GM20431 (cell line): ENCODE data around the gene LRRC52.

Experiments used
- in situ Hi-C: fragments of 300-500 bp; cut with MseI, MboI; formaldehyde crosslinking; loops from one replicate; pipeline ENCODE4 v1.15.0; 2020; ENCODE audit warnings: low sequenced_read_pairs; ENCODE audit not compliant: unreplicated experiment

Gene LRRC52

DNA sequence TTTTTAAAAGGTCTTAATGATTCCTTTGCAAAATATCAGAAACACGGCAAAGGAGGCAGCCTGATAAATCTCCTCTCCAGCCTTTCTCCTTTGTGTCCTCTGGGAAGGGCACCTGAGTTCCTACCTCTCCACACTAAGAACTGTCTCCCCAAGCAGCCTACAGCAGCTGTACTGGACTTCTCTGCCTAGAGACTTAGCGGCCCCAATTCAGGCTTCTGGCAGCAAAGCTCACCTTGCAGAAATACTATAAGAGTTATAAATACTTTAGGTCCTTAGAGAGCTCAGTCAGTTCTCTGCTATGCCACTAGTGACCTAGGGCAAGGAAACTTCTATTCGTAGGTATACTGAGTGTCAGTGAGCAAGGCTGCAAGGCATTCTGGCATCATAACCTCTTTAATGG, 33.9 kb downstream of the LRRC52 start:
- in situ Hi-C loops, result no loop called here

GRCh38 chr1:165580931-165581871, 37.4 kb downstream of the LRRC52 start:
- in situ Hi-C loops, result no loop called here

DNA sequence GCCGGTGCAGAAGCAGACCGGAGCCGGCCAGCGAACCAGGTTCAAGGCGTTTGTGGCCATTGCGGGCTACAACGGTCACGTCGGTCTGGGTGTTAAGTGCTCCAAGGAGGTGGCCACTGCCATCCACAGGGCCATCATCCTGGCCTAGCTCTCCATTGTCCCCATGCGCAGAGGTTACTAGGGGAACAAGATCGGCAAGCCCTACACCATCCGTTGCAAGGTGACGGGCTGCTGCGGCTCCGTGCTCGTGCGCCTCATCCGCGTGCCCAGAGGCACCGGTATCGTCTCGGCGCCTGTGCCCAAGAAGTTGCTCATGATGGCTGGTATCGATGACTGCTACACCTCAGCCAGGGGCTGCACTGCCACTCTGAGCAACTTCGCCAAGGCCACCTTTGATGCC, 38.1 kb downstream of the LRRC52 start:
- in situ Hi-C loops, result no loop called here

DNA sequence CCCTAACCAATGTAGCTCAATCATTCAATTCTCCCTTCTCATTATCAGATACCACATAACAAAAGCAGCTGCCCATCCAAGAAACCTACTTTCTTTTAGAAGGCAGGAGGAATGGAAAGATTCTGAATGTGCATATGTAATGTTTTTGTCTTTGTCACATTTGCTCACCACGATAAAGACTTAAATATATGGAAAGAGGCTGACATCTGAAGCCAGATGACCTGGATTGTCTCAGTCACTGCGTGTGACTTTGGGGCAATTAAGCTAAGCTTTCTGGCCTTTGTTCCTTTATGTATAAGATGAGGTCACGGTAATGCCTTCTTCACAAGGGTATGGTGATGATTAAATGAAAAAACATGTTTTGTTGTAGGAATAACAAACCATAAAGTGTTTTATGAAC, 42.6 kb downstream of the LRRC52 start:
- in situ Hi-C loops, result no loop called here

GRCh38 chr1:165591391-165591790, 47.6 kb downstream of the LRRC52 start:
- in situ Hi-C loops, result loop anchor here (5.0 kb wide), 1 partner anchor 199 kb away; no protein-coding TSS in a partner anchor

GRCh38 chr1:165592945-165593823, 49.4 kb downstream of the LRRC52 start:
- in situ Hi-C loops, result loop anchor here (5.0 kb wide), 1 partner anchor 201 kb away; no protein-coding TSS in a partner anchor

- in situ Hi-C loops, result no loop called here
These were observed 51.6 kb downstream of the LRRC52 start for GRCh38 chr1:165595246-165595938.

DNA sequence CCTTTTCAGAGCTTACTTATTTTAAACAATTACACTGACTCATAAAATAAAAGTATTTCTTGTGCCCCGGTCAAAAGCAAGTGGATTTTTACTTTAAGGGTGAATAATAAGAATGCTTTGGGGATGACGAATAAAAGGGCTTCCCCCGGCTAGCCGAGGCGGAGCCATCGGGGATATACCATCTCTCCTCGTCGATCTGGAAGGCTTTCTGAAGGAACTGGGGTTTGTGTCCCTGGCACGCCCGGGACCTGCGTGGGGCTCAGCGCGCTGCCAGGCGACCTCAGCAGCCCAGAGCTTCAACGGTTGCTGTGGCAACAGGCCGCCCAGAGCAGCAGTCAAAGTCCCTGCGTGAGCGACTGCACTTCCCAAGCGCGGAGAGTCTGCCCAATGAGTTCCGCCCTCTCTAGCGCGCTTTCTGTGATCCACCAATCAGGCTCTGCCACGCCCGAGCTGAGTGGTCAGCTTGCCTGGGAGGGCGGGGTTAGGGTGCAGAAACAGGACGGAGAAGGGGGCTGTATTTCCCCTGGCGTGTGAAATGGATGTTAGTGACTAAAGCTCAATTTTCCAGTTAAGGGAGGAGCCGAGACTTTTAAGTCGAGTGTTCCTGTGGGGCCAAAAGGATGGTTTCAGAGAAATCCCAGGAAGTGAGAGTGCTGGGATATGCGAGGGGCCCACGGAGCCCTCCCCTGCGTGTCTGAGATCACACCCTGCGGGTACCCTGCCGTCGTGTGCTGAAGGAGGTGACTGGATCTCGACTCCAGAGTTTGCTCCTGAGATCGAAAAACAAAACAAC, 54.3 kb downstream of the LRRC52 start:
- in situ Hi-C loops, result no loop called here

DNA sequence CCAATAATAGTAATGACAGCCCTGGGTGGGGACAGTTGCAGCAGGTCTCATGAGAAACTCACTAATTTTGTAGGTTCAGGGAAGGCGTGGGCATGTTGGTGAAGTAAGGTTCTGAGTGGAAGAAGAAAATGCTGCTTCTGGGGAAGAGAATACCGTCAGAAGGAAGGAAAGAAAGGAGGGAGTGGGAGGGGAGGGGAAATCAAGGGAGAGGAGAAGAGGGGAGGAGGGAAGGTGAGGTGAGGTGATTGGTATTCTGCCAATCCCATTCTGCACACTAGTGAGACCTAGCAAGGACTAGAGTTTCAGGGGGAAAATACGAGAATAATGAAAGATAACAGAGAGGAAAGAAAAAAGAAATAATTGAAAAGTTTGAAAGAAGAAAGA, 54.9 kb downstream of the LRRC52 start:
- in situ Hi-C loops, result no loop called here

DNA sequence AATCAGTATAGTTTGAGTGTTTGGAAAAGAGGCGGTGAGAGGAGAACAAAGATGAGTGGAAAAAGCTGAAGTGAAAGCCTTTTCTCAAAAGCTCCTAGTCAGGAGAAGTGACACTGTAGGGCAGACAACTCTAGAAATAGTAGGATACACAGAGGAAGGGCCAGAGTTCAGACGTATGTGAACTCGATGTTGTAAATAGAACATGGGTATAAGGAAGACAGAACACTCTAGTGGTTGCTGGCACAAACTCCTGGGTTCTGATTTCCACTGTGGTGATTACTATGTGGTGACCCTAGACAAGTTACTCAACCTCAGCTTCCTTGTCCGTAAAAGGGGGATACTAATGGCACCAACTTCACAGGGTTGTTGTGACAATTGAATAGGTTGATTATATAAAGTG, 57.0 kb downstream of the LRRC52 start:
- in situ Hi-C loops, result loop anchor here (25.0 kb wide), 1 partner anchor 312 kb away; no protein-coding TSS in a partner anchor

GRCh38 chr1:165603810-165604209, 60.0 kb downstream of the LRRC52 start:
- in situ Hi-C loops, result loop anchor here (25.0 kb wide), 1 partner anchor 308 kb away; no protein-coding TSS in a partner anchor

- in situ Hi-C loops, result loop anchor here (25.0 kb wide), 1 partner anchor 307 kb away; no protein-coding TSS in a partner anchor
These were observed 61.4 kb downstream of the LRRC52 start for GRCh38 chr1:165605246-165605645.

DNA sequence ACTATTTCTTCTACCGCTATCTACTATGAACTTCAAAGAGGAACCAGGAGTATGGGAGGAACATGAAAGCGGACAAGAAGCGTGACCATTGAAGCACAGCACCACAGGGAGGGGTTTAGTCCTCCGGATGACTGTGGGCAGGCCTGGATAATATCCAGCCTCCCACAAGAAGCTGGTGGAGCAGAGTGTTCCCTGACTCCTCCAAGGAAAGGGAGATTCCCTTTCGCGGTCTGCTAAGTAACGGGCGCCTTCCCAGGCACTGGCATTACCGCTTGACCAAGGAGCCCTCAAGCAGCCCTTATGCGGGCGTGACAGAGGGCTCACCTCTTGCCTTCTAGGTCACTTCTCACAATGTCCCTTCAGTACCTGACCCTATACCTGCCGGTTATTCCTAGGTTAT, 62.9 kb downstream of the LRRC52 start:
- in situ Hi-C loops, result loop anchor here (25.0 kb wide), 1 partner anchor 306 kb away; no protein-coding TSS in a partner anchor

GRCh38 chr1:165610866-165611265, 67.1 kb downstream of the LRRC52 start:
- in situ Hi-C loops, result loop anchor here (25.0 kb wide), 1 partner anchor 301 kb away; no protein-coding TSS in a partner anchor

DNA sequence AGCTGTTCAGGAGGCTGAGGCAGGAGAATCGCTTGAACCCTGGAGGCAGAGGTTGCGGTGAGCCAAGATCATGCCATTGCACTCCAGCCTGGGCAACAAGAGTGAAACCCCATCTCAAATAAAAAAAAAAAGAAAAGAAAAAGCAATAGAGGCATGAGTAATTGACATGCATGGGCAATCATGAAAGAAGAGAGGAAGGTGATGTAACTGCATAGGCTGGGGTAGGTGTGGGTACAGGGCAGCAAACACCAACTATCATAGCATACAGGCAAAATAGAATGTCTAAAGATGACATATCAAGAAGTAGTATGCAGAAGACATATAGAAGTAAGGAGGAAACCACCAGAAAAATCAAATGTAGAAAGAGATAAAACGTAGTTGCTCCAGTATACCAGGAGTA, 68.3 kb downstream of the LRRC52 start:
- in situ Hi-C loops, result loop anchor here (25.0 kb wide), 1 partner anchor 300 kb away; no protein-coding TSS in a partner anchor
